CD4-positive, alpha-beta T cell treated with Interleukin-6 at 100 ng/mL for 8 hours (primary cell): ENCODE results near the gene DCUN1D5.
A peak's percentile ranks its signal among the peaks of the same experiment; 100 is the strongest.
"Not testable (repeated sequence)": the region's sequence is repeated elsewhere in the genome, so short reads cannot be mapped to it uniquely, and the experiment has no call there.

Experiments
- DNase-seq: peaks from one replicate; pipeline ENCODE4 v3.0.0-alpha.2; 2020; ENCODE audit warnings: mixed read lengths, low spot score

The DCUN1D5 gene

DNA sequence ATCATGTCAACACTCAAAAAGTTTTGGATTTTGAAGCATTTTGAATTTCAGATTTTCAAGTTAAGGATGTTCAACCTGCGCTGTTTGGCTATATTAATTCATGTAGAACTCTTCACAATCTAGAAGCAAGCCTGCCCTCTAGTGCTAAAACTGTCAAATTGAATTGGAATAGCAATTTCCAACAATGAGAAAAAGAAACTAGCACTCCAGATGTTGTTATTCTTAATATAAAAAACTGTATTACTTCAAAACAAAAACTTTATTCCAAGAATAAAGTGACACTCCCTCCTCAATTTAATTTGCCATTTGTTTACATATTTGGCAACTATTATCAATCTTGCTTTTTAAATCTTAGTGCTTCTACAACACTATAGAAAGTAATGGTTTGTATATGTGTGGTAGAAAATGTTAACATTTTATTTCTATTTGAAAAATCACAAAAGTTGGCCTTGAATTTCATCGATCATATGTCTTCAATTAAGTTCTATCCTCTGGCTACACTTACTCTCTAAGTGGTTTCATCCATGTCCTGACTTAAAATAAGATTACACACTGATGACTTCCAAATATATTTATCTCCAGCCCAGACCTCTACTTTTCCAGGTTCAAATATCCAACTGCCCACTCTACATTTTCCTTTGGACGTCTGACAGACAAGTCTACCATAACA lies 36.6 kb downstream of the DCUN1D5 start:
- DNase-seq: peak; percentile 8

DNA sequence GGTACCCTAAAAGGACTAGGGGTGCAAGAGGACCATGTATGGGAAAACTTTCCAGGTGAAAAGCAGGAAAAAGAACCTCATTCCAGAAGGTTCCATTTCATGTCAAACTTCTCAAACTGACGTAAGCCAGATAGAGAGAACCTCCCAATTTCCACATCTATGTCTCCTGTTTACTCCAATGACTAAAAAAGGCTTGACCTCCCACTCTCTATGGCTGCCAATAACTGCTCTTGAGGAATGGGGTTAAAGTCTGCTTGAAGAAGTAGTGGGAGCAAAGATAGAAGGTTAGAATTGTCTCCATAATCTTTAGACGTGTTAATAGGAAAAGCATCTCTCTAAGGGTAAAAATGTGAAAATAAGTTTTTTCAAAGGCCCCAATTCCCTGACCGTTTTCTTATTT lies 38.0 kb downstream of the DCUN1D5 start:
- DNase-seq: no peak

DNA sequence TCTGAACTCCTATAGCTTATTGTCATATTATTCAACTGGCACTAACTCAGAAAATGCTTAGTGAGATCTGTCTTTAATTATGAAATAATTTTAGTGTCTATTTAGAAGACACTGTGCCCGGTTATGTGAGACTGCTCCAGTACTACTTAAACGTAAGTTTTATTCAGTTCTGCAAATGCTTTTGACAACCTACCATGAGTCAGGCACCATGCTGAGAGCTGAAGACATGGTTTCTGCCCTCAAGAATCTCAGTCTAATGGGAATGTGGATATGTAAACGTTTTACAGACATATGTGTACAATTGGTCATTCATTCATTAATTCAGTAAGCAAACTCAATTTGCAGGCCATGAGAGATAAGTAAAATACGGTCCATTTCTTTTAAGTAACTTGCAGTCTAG lies 40.0 kb downstream of the DCUN1D5 start:
- DNase-seq: no peak

DNA sequence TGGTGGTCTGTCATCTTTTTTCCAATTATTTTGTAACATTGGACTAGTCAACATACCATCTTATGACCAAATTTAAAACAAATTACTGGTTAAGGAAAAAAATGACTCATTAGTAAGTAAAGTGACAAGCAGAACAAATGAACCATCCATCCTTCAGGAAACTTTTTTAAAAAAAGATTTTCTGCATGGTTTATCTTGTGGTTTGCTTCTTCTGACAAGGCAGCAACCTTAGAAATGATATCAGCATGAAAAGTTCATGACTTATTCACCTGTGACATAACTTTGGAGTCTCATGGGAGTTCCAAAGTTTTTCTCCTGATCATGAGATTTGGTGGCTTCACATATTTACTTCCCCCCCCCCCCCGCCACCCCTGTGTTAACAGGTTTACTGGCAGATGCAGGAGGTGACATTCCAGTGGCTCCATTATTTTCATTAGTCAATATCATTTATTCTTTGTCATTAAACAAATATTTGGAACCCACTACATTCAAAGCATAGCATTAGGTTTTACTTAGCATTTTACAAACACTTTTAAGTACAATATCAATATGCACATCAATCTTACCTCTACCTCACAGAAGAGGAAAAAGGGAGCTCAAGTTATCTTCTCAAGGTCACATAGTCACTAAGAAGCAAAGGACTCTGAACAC lies 40.7 kb downstream of the DCUN1D5 start:
- no peak for DNase-seq

DNA sequence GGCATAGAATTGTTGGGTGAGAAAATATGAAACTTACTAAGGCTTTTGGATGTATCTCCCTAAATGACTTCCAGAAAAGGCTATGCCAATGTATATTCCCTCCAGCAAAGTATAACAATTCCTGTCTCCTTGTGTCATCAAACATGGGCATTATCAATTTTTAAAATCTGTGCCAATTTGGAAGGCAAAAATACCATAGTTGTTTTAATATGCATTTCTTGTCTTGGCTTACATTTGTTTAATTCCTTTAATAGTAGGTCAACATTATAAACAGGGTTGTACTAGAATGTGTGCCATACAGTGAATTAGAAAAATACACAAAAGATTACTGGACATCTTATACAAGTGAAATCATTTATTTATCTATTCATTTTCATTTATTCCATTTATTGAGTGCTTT lies 41.6 kb downstream of the DCUN1D5 start:
- DNase-seq: no peak

DNA sequence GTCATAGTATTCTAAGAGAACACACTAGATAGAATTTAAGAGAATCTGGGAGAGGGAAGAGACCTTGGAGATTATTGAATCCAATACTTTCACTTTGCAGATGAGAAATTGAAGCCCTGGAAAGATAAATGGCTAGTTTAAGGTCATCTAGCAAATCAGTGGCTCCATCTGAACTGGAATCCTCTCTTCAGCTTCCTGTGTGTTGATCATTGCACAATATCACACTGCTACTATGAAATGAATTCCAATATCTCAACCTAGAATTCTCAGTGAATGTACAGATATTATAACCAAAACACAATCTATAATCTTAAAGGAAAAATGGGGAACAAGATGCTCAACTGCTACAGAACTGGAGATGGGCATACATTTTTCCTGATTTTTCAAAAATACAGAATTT lies 44.1 kb downstream of the DCUN1D5 start:
- no peak for DNase-seq

DNA sequence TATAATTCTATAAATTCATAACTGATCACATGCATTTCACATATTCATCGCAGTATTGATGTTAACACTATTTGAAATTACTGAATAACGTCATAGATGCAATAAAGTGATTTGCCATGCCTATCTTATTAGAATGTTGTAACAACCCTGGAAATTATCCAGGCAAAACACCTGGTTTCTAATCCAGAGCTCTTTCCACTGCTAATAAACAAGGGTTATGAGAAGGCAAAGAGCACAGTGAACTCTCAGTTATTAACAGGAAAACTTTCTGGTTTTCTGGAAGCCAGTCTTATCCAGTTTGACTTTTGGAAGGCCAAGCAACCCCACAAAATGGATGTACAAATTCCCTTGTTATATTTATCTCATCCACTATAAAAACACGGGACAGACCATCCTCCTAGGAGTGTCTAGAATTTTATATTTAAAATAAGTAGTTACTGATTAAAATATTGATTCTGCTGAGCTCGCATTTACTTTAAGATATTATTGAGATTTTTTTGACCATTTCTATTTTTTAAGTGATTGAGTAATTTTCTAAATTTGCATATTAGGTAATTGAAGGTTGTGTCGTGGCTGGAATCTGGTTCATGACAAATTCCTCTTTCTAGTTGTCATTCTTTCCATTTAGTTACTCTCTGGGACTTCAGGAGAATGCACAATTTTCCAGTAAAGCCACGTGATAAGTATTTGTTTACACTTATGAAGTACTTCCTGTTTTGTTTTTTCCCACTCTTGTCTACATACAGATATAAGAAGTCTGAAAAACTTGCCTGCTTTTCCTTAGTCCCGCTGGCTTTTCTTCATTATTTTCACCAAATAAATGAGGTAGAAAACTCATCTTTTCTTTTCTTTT lies 47.9 kb downstream of the DCUN1D5 start:
- no peak for DNase-seq

DNA sequence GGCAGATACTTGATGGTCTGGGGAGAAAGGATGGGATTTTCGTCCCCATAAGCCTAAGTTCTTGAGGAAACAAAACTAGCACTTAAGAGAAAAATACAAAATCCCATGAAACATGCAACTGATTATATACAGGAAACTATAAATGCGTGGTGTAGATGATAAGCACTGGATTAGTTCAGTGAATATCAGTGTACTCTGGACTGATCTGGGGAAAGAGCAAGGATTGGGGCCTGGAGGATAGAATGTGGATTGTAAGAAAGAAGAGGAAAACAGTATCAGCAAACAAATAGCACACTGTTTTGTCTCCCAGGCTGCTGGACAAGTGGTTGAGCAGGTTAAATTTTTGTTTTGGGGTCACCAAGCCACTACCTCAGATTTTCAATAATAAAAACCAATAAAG lies 49.8 kb downstream of the DCUN1D5 start:
- no peak for DNase-seq

DNA sequence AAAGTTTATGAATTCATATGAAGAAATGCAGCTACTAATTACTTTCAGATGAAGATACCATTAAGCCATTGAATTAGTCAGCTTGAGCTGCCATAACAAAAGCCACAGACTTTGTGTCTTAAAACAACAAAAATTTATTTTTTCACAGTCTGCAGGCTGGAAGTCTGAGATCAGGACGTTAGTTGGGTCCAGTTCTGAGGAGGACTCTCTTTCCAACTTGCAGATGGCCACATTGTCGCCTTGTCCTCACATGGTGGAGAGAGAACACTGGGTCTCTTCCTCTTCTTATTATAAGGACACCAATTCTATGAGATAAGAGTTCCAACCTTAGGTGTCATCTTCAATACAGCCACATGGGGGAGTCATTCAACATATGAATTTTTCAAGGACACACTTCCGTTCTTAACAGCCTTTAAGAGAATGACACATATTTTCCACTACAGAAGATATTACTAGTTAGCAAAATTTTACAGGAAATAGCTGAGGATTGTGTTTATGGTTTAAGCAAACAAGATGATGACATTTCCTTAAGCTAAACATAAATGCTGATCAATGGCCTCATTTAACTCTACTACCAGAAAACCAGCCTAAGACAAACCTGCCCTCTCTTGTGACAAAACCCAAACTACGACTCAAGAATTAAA lies 56.0 kb downstream of the DCUN1D5 start:
- peak; percentile 63 for DNase-seq

DNA sequence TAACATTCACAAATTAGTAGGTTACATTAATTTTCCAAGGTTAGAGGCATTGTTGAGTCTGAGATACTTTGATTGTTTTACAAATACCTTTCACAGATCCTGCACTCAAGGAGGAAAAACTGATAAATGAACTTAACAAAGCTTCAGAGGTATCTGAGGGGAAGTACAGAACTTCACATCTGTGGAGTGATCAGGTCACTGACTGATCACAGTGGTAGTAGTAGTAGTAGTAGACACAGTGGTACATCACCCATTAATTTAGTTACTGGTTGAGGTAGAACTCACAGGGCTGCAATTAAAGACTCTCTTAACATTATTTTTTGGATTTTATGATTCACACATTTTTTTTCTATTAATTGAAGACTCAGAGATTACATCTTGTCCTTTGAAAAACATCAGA lies 56.7 kb downstream of the DCUN1D5 start:
- DNase-seq: no peak

DNA sequence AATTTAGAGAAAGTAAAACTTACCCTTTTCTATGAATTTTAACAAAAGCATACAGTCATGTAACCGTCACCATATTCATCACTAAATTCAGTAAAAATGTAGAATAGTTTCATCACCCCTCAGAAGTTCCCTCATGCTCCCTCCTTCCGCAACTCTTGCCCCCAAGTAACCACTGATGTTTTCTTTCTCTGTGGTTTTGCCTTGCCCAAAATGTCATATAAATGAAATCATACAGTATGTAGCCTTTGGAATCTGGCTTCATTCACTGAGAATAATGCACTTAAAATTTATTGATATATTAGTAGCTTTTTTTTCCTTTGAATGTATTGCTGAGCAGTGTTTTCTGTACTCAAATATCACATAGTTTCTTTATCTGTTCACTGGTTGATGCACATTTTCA lies 60.1 kb downstream of the DCUN1D5 start:
- DNase-seq: no peak

DNA sequence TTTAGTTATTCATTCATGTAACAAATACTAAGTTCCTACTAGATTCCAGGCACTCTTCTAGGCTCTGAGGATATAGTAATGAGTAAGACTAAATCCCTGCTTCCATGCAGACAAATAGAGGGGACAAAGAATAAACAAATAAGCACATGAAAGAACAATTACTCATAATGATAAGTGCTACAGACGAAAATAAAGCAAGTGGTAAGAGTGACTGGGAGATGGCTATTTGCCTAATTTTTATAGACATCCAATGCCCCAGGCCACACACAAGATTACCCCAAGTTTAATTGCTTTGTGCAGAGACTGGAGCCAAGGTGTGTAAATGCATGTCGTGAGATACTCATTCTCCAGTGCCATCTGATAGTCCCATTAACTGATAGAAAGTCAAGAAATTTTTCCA lies 62.6 kb downstream of the DCUN1D5 start:
- DNase-seq: no peak

DNA sequence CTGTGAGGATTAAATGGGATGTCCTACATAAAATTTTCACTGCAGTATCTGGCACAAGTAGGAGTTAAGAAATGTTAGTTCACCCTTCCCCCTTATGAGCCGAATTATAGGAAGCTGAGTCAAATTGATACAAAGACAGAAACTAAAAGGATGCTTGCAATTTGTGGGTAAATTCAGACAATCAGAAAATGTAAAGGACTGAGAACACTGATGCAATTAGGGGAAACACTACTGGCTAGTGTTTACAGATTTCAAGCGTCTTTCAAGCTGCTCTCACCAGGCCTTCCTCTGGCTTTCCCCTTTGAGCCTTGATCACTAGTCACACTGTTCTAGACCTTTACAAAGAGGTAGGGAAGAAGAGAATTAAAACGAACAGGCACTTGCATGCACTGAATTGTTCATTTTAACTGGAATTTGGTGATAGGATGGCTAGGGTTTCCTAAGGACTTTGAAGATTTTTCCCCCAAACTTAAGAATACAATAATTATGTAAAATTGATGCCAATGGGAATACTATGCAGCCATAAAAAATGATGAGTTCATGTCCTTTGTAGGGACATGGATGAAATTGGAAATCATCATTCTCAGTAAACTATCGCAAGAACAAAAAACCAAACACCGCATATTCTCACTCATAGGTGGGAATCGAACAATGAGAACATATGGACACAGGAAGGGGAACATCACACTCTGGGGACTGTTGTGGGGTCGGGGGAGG lies 63.5 kb downstream of the DCUN1D5 start:
- not testable (repeated sequence) for DNase-seq

DNA sequence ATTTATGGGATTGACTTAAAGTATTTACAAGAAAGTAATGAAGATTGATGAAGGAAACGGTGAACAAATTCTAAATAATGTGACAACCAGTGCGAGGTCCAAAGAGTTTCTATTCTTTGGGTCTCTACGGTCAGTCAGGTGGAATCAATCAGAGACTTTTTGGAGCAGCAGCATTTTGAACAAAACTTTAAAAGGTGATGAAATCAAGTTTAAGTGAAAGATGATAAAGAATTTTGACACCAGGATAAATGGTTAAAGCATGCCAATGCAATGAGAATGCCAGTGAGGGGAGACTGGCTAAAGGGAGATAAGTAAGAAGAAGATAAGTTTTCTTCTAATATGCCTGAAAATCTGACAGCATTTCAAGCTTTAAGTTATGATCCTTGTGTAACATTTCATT lies 67.9 kb downstream of the DCUN1D5 start:
- DNase-seq: no peak

DNA sequence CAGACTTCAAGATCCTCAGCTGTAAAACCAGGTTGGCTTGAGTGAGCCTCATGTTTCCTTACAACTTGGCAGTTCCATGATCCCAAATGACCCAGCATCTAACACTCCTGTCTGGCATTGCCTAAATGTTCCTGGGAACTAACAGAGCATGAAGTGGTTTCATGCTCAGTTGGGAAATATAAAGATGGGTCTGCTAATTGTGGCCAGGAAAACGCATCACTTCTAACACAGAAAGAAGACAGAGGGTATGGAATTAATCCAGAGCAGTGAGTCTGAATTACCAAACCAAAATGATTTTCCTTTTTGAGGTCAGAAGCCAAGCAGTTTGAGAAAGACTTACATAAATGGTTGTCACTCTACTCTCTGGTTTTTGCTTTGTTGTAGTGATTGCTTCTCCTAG lies 75.9 kb downstream of the DCUN1D5 start:
- DNase-seq: no peak

DNA sequence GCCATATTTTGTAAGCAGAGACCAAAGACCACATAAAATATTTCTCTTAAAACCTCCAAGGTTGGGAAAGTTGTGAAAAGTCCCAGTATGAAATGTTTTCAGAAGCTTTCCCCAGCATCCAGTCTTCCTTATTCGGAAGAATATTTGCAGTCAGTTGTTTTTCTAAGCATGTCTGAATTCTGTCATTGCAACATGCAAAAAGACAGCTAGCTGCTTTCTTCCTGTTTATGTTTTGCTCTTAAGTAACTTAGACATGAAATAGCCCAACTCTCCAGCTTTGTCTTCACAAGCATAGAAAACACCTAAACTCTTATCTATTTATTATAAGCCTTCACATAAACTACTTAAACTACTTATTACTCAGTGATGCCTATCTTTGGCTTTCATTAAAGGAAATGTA lies 78.5 kb downstream of the DCUN1D5 start:
- no peak for DNase-seq
